Memory B cell (primary cell): ENCODE measurements around the gene NOC4L.
A peak's percentile ranks its signal among the peaks of the same experiment; 100 is the strongest.

Experiments used
- ATAC-seq: fragments of 150-1000 bp; cut with Tn5 transposase; 2 replicates; pipeline ENCODE4 v1.10.0; 2021; ENCODE audit warnings: low read depth, mild to moderate bottlenecking, moderate library complexity
- DNase-seq, 2 donors: peaks; one replicate each; pipeline ENCODE4 v3.0.0; 2022; ENCODE audit warnings: low spot score in 2 of 2
- H3K27ac Mint-ChIP-seq: one replicate; pipeline ENCODE4 v1.8.0; 2022; ENCODE audit warnings: mild to moderate bottlenecking, moderate library complexity, mixed read lengths
- H3K27me3 Mint-ChIP-seq: one replicate; pipeline ENCODE4 v1.8.0; 2022; ENCODE audit warnings: mixed read lengths
- H3K36me3 Mint-ChIP-seq: one replicate; pipeline ENCODE4 v1.8.0; 2022; ENCODE audit warnings: mild to moderate bottlenecking, mixed read lengths
- H3K4me1 Mint-ChIP-seq: one replicate; pipeline ENCODE4 v1.8.0; 2022; ENCODE audit warnings: mixed read lengths
- H3K4me3 Mint-ChIP-seq: one replicate; pipeline ENCODE4 v1.8.0; 2022; ENCODE audit warnings: mild to moderate bottlenecking, moderate library complexity, mixed read lengths
- H3K9me3 Mint-ChIP-seq: one replicate; pipeline ENCODE4 v1.8.0; 2022; ENCODE audit warnings: mixed read lengths

Gene NOC4L

GRCh38 chr12:132170637-132171292, 26.5 kb downstream of the NOC4L start:
- peaks cover 6% of the 10 kb centered on the region for H3K36me3 Mint-ChIP-seq
- no peak overlapping the region for H3K27ac Mint-ChIP-seq
- H3K4me1 Mint-ChIP-seq = peaks cover 17% of the 10 kb centered on the region
- no peak for DNase-seq
- H3K9me3 Mint-ChIP-seq = peaks cover 11% of the 10 kb centered on the region
- ATAC-seq = no peak
- peaks cover 21% of the 10 kb centered on the region for H3K27me3 Mint-ChIP-seq
- no peak overlapping the region for H3K4me3 Mint-ChIP-seq

- ATAC-seq = no peak
- H3K36me3 Mint-ChIP-seq = peaks cover 6% of the 10 kb centered on the region
- peaks cover 20% of the 10 kb centered on the region for H3K27me3 Mint-ChIP-seq
- H3K27ac Mint-ChIP-seq = no peak overlapping the region
- H3K4me1 Mint-ChIP-seq = peaks cover 12% of the 10 kb centered on the region
- H3K4me3 Mint-ChIP-seq = no peak overlapping the region
- DNase-seq = no peak
- H3K9me3 Mint-ChIP-seq = peaks cover 7% of the 10 kb centered on the region
Observed at GRCh38 chr12:132171293-132171967, 27.2 kb downstream of the NOC4L start.

- peaks cover 6% of the 10 kb centered on the region for H3K4me1 Mint-ChIP-seq
- H3K36me3 Mint-ChIP-seq = peaks cover under 1% of the 10 kb centered on the region
- no peak for ATAC-seq
- DNase-seq = no peak
- H3K9me3 Mint-ChIP-seq = peaks cover under 1% of the 10 kb centered on the region
- H3K4me3 Mint-ChIP-seq = no peak overlapping the region
- H3K27me3 Mint-ChIP-seq = peaks cover 14% of the 10 kb centered on the region
- peak overlapping the region; percentile 62 for H3K27ac Mint-ChIP-seq
Observed at GRCh38 chr12:132171968-132172521, 27.8 kb downstream of the NOC4L start.

GRCh38 chr12:132172619-132173018, 28.4 kb downstream of the NOC4L start:
- Mint-ChIP-seq H3K27ac (peak overlapping the region; percentile 62), H3K36me3 (no peaks in the 10 kb centered on the region), H3K4me3 (no peak overlapping the region), H3K9me3 (no peaks in the 10 kb centered on the region), H3K27me3 (peaks cover 13% of the 10 kb centered on the region), H3K4me1 (peaks cover 6% of the 10 kb centered on the region)
- DNase-seq (no peak), ATAC-seq (no peak)

- ATAC-seq (peak; percentile 66), DNase-seq (no peak)
- Mint-ChIP-seq H3K27me3 (peaks cover 15% of the 10 kb centered on the region), H3K27ac (no peak overlapping the region), H3K9me3 (no peaks in the 10 kb centered on the region), H3K4me3 (peak overlapping the region; percentile 8), H3K4me1 (peaks cover 6% of the 10 kb centered on the region), H3K36me3 (no peaks in the 10 kb centered on the region)
Observed at GRCh38 chr12:132173135-132174014, 29.1 kb downstream of the NOC4L start.

GRCh38 chr12:132174015-132174838, 30.0 kb downstream of the NOC4L start:
- no peaks in the 10 kb centered on the region for H3K9me3 Mint-ChIP-seq
- ATAC-seq (no peak), DNase-seq (no peak)
- H3K4me3 Mint-ChIP-seq = no peak overlapping the region
- H3K4me1 Mint-ChIP-seq = peaks cover 6% of the 10 kb centered on the region
- H3K27ac Mint-ChIP-seq = no peak overlapping the region
- peaks cover 19% of the 10 kb centered on the region for H3K27me3 Mint-ChIP-seq
- H3K36me3 Mint-ChIP-seq = no peaks in the 10 kb centered on the region

- H3K27me3 Mint-ChIP-seq = peaks cover 24% of the 10 kb centered on the region
- no peaks in the 10 kb centered on the region for H3K9me3 Mint-ChIP-seq
- H3K4me1 Mint-ChIP-seq = peaks cover 6% of the 10 kb centered on the region
- H3K4me3 Mint-ChIP-seq = no peak overlapping the region
- ATAC-seq (no peak), DNase-seq (no peak)
- H3K36me3 Mint-ChIP-seq = no peaks in the 10 kb centered on the region
- no peak overlapping the region for H3K27ac Mint-ChIP-seq
Observed at GRCh38 chr12:132174839-132175490, 30.7 kb downstream of the NOC4L start.

GRCh38 chr12:132175496-132176384, 31.5 kb downstream of the NOC4L start:
- ATAC-seq (no peak), DNase-seq (no peak)
- H3K4me3 Mint-ChIP-seq = no peak overlapping the region
- H3K36me3 Mint-ChIP-seq = no peaks in the 10 kb centered on the region
- no peak overlapping the region for H3K27ac Mint-ChIP-seq
- no peaks in the 10 kb centered on the region for H3K9me3 Mint-ChIP-seq
- peaks cover 6% of the 10 kb centered on the region for H3K4me1 Mint-ChIP-seq
- H3K27me3 Mint-ChIP-seq = peaks cover 27% of the 10 kb centered on the region

- Mint-ChIP-seq H3K36me3 (no peaks in the 10 kb centered on the region), H3K4me1 (peaks cover 11% of the 10 kb centered on the region), H3K27ac (no peak overlapping the region), H3K27me3 (peaks cover 30% of the 10 kb centered on the region), H3K9me3 (no peaks in the 10 kb centered on the region), H3K4me3 (no peak overlapping the region)
- no peak for ATAC-seq
- DNase-seq = no peak
Observed at GRCh38 chr12:132176385-132176919, 32.2 kb downstream of the NOC4L start.

GRCh38 chr12:132176920-132177551, 32.8 kb downstream of the NOC4L start:
- H3K27me3 Mint-ChIP-seq = peaks cover 32% of the 10 kb centered on the region
- ATAC-seq (no peak), DNase-seq (no peak)
- H3K4me1 Mint-ChIP-seq = peaks cover 11% of the 10 kb centered on the region
- no peaks in the 10 kb centered on the region for H3K36me3 Mint-ChIP-seq
- H3K27ac Mint-ChIP-seq = no peak overlapping the region
- H3K4me3 Mint-ChIP-seq = no peak overlapping the region
- peaks cover 1% of the 10 kb centered on the region for H3K9me3 Mint-ChIP-seq

GRCh38 chr12:132178316-132178715, 34.1 kb downstream of the NOC4L start:
- no peaks in the 10 kb centered on the region for H3K36me3 Mint-ChIP-seq
- peaks cover 1% of the 10 kb centered on the region for H3K9me3 Mint-ChIP-seq
- peaks cover 22% of the 10 kb centered on the region for H3K27me3 Mint-ChIP-seq
- no peak overlapping the region for H3K27ac Mint-ChIP-seq
- peaks cover 6% of the 10 kb centered on the region for H3K4me1 Mint-ChIP-seq
- no peak for DNase-seq
- no peak for ATAC-seq
- no peak overlapping the region for H3K4me3 Mint-ChIP-seq
